ENCODE results near the gene PDE4D. TPM values are rescaled to one million over a fixed set of nuclear protein-coding genes. Genes with fewer than 3 reads are reported as not detected.
"Not testable (repeated sequence)": the region's sequence is repeated elsewhere in the genome, so short reads cannot be mapped to it uniquely, and the experiment has no call there.

PDE4D gene
- total RNA-seq, 2 donors from 2014 or later: 207 to 300 TPM

DNA sequence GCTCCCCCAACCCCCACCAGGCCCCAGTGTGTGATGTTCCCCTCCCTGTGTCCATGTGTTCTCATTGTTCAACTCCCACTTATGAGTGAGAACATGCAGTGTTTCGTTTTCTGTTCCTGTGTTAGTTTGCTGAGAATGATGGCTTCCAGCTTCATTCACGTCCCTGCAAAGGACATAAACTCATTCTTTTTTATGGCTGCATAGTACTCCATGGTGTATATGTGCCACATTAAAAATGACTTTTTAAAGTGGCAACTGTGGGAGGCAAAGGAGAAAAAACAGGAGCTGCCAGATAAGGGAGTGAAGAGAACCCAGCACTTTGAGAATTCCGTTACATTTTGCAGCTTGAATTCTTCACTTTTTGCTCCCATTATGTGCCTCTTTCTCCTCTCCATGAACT, 836.9 kb downstream of the PDE4D start:
- ATAC-seq; H3K36me3 Mint-ChIP-seq (ENCODE audit: low read depth); H3K27me3 Mint-ChIP-seq; H3K9me3 ChIP-seq (ENCODE audit: control insufficient read depth, low read length, poor library complexity, severe bottlenecking); H3K4me3 Mint-ChIP-seq; H3K27ac Mint-ChIP-seq; DNase-seq; H3K4me1 Mint-ChIP-seq: not testable (repeated sequence)

DNA sequence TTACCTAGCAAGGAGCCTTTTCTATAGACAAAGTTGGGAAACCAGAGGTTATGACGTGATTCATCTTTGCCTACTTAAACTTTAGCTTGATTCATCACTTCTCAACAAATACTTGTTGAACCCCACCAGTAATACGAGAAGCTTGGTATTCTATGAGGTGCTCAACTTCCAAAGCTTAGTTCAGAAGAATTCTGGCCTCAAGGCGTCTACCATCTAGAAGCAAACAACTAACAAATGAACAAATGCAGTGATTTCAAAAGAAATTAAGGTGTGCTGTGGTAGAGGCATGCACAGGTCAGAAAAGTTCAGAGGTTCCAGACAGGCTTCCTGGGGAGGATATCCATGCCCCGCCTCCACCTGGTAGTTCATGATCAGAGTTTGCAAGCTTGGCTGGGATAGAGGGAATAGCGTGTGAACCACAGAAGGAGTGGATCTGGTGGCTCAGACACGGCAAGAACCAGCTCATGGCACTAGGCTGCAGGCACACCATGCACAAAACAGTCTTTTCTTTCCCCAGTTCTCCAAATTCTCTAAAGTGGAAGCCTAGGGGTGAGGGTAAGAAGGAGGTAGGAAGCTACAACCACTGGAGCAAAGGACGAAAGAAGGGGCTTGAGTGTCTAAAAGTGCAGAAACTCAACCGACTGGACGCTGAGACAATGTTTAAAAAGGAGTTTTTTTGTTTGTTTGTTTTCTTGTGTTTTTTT, 837.6 kb downstream of the PDE4D start:
- no peaks in the 10 kb centered on the region for H3K36me3 Mint-ChIP-seq (ENCODE audit: low read depth)
- no peaks in the 10 kb centered on the region for H3K4me1 Mint-ChIP-seq
- no peak for DNase-seq
- no peak for ATAC-seq
- no peak overlapping the region for H3K4me3 Mint-ChIP-seq
- H3K9me3 ChIP-seq (ENCODE audit: control insufficient read depth, low read length, poor library complexity, severe bottlenecking): no peaks in the 10 kb centered on the region
- peak overlapping the region; percentile 4 for H3K27ac Mint-ChIP-seq
- H3K27me3 Mint-ChIP-seq: no peaks in the 10 kb centered on the region

DNA sequence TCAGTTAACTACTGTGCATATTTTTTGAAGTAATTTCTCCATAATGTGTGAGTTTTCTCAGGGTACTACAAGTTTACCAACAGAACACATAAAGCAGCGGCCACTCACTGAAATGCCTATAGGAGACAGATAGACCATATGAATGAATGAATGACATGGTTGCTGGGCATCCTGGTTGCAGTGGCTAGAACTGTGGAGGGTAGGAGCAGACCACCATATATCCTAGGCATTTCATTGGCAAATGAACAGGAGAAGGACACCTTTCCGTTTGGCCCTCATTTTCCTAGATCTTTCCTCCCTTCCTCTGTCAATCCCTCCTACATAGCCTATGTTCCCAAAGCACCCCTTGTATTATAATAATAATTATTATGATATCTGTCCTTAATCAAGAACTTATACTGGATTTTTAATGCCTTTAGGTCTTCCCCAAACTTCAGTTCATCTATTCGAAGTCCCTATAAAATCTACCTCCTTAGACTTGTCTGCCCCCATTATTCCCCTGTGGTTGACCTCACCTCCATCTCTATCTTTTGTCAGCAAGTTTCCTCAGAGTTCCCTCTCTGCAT, 838.5 kb downstream of the PDE4D start:
- Mint-ChIP-seq H3K4me1 (no peaks in the 10 kb centered on the region), H3K4me3 (no peak overlapping the region), H3K27ac (peak overlapping the region; percentile 4), H3K27me3 (no peaks in the 10 kb centered on the region), H3K36me3 (ENCODE audit: low read depth) (no peaks in the 10 kb centered on the region)
- DNase-seq: no peak
- no peaks in the 10 kb centered on the region for H3K9me3 ChIP-seq (ENCODE audit: control insufficient read depth, low read length, poor library complexity, severe bottlenecking)
- ATAC-seq: no peak

DNA sequence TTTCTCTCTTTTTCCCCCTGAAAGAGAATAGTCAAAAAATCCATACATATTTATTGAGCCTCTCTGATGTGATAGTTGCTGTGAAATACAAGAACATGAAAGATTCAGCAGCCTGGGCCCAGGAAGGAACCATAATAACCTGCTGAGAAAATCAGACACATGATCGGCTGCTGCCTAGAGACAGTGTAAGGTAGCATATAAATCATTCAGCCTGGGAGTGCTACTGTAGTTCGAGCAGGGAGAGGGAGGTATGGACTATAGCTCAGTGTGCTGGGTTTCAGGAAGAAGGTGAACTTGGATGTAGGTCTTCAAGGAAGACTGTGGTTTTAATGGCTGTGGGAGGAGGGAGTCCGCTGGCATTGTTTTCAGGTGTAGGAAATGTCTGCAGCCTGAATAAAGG, 841.6 kb downstream of the PDE4D start:
- H3K36me3 Mint-ChIP-seq (ENCODE audit: low read depth): no peaks in the 10 kb centered on the region
- H3K27ac Mint-ChIP-seq: no peak overlapping the region
- H3K27me3 Mint-ChIP-seq: no peaks in the 10 kb centered on the region
- no peak for DNase-seq
- H3K4me3 Mint-ChIP-seq: no peak overlapping the region
- ATAC-seq: no peak
- H3K9me3 ChIP-seq (ENCODE audit: control insufficient read depth, low read length, poor library complexity, severe bottlenecking): no peaks in the 10 kb centered on the region
- no peaks in the 10 kb centered on the region for H3K4me1 Mint-ChIP-seq

DNA sequence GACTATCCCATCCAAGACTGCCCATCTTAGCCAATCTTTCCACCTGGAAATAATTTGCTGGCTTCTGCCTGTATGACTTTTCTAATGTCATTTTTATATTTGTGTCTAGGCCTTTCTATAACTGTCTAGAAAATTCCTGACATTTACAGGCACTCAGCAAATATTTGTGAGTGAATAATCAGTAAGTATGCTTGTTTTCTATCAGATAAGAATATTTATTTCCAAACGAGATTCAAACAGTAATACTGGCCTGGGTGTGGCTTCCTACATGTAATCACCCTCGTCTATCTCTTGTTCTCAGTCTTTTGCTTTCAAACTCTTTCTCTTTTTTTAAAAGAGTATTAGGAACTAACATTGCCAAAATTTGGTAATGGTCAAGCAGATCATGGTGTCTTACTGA, 844.4 kb downstream of the PDE4D start:
- H3K9me3 ChIP-seq (ENCODE audit: control insufficient read depth, low read length, poor library complexity, severe bottlenecking): no peaks in the 10 kb centered on the region
- no peaks in the 10 kb centered on the region for H3K36me3 Mint-ChIP-seq (ENCODE audit: low read depth)
- no peaks in the 10 kb centered on the region for H3K27me3 Mint-ChIP-seq
- DNase-seq (no peak), ATAC-seq (no peak)
- H3K4me1 Mint-ChIP-seq: no peaks in the 10 kb centered on the region
- no peak overlapping the region for H3K4me3 Mint-ChIP-seq
- H3K27ac Mint-ChIP-seq: no peak overlapping the region

DNA sequence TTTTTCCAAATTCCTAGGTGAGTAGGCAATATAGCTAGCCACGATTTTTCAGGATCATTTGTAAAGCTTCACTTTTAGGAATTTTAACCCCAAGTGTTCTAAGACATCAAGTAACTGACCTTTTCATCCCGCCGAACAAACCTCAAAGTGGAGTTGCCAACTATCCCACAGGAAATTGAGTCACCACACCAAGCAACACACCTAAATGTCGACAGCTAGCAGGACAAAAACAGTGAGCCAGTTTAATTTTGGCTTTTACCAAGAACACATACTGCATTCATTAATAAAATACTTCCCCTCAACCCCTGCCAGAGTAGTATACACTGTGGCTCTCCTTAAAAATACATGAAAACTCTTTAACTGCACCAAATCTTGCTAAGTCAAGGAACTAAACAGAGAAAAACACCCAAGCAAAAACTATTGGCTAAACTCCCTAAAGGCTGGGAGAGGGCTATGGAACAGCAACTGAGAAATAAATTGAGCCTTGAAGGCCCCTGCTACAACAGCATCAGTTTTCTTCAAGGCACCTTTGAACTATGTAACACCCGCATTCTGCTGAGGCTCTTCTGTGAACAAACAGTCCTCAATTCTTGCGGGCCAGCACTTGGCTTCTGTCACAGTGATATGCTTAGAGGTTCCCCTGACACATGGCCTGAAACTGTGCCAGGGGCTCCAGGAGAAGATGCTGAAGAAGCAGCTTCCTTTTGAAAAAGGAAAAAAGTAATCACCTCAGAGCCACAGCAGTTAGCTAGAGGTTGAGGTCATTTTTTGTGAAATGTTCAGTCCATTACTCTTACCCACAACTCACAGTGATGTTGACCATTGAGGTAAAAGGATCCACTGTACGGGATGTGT, 851.1 kb downstream of the PDE4D start:
- Mint-ChIP-seq H3K27me3 (no peaks in the 10 kb centered on the region), H3K4me1 (peaks cover 27% of the 10 kb centered on the region), H3K36me3 (ENCODE audit: low read depth) (peaks cover 4% of the 10 kb centered on the region), H3K27ac (peak overlapping the region; percentile 95), H3K4me3 (no peak overlapping the region)
- H3K9me3 ChIP-seq (ENCODE audit: control insufficient read depth, low read length, poor library complexity, severe bottlenecking): no peaks in the 10 kb centered on the region
- ATAC-seq: no peak
- DNase-seq: no peak

DNA sequence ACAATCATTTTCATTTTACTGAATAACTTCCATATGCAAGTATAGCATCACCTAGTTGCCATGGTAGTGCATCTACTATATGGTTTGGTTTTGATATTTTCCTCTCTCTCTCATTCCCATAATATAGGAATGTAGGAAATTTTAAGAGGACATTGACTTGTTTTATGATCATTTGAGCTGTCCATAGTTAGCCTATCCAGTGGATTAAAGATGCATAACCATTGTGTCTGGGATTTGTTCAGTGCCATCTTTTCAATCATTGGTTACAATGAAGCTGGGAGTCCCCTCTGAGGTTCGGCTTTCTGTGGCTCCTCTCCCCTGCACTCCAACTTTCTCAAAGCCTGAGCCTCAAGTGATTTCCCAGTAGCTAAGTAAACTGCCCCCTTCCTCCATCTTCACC, 852.2 kb downstream of the PDE4D start:
- Mint-ChIP-seq H3K4me1 (peaks cover 28% of the 10 kb centered on the region), H3K27me3 (no peaks in the 10 kb centered on the region), H3K4me3 (no peak overlapping the region), H3K27ac (peak overlapping the region; percentile 95), H3K36me3 (ENCODE audit: low read depth) (peaks cover 4% of the 10 kb centered on the region)
- DNase-seq (no peak), ATAC-seq (no peak)
- no peaks in the 10 kb centered on the region for H3K9me3 ChIP-seq (ENCODE audit: control insufficient read depth, low read length, poor library complexity, severe bottlenecking)

DNA sequence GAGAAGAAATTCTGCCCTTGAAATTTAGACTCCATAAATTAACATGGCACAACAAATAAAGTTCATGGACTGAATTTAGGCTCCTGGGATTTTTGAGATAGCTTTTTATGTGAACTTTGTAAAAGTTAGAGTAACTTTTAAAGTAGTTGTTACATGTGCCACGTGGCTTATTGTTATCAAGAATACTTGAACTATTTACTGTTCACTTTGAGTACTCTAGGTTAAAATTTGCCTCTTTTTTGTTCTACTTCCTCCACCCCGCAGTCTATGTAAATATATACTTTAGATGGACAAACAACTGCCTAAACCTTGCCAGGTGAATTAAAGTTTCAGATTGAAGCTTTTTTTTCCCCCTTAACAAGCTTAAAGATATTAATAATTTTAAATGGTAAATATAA, 852.7 kb downstream of the PDE4D start:
- no peaks in the 10 kb centered on the region for H3K27me3 Mint-ChIP-seq
- DNase-seq: no peak
- peaks cover 31% of the 10 kb centered on the region for H3K4me1 Mint-ChIP-seq
- no peak for ATAC-seq
- H3K36me3 Mint-ChIP-seq (ENCODE audit: low read depth): peaks cover 4% of the 10 kb centered on the region
- H3K4me3 Mint-ChIP-seq: peak overlapping the region; percentile 96
- H3K9me3 ChIP-seq (ENCODE audit: control insufficient read depth, low read length, poor library complexity, severe bottlenecking): no peaks in the 10 kb centered on the region
- H3K27ac Mint-ChIP-seq: peak overlapping the region; percentile 95

DNA sequence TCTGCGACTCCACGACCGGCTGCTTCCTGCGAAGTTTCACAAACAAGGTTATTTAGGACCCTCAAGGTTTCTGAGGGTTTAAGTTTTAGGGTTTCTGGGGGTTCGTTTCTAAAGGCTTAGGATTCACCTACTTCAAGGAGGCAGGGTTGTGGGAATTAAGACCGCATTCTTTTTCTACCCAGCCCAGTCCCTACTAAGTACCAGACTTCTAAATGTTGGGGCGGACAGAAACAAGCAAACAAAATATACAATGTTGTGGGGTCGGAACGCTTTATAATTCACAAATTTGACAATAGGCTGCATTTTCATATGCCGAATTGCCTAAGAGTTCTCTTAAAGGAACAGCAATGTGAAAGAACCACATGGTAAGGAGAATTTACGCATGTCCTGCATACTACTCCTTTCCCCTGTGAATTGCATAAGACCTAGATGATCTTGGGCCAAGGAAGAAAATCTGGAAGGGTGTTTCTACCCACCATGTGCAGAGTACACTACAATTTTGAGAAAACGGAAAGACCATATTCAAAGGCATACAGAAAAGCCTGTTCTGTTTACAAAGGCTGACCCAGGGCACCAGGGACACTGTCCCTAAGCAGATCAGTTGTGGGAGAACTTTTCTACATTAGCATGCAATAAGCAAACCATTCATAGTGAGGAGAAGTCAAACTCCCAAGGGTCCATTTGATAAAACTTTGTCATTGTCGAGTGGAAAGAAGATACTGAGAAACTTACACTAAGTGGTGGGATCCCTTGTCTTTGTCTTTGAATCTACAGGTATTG, 853.3 kb downstream of the PDE4D start:
- Mint-ChIP-seq H3K27ac (peak overlapping the region; percentile 95), H3K4me1 (peaks cover 36% of the 10 kb centered on the region), H3K27me3 (no peaks in the 10 kb centered on the region), H3K36me3 (ENCODE audit: low read depth) (peaks cover 4% of the 10 kb centered on the region), H3K4me3 (peak overlapping the region; percentile 96)
- DNase-seq (no peak), ATAC-seq (no peak)
- H3K9me3 ChIP-seq (ENCODE audit: control insufficient read depth, low read length, poor library complexity, severe bottlenecking): no peaks in the 10 kb centered on the region

DNA sequence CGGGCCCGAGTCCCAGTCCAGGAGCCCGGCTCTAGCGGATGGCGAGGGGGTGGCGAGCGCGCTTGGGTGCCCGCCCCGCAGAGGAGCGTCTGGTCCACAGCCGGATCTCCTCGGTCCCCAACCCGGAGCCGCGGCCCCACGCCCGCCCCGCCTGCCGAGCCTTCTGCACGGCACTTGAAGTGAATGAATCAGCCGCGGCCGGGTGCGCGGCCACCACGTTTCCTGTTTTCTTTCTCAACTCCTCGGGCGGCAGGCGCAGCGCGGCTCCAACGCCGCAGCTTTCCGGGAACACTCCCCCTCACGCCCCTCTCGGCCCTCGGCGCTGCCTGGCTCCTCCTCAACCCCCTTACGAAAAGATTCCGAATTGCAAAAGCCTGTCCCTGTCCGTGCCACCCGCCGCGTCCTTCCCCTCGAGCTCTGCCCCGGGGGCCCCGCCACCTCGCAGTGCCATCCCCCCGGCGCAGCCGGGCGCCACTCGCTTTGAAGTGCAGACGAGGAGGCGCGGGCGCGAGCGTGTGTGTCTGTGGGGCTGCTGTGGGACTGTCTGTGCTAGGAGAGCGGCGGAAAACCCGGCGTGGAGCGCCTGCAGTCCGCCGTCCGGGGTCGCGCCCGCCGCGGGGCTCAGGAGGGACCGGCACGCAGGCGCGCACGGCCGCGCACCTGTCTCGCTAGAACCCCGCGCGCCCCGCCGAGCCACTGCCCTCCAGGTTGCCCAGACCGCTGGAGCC, 854.1 kb downstream of the PDE4D start:
- H3K36me3 Mint-ChIP-seq (ENCODE audit: low read depth): peaks cover 4% of the 10 kb centered on the region
- peak overlapping the region; percentile 95 for H3K27ac Mint-ChIP-seq
- no peaks in the 10 kb centered on the region for H3K9me3 ChIP-seq (ENCODE audit: control insufficient read depth, low read length, poor library complexity, severe bottlenecking)
- DNase-seq (peak; percentile 73 to 85 (median 82)), ATAC-seq (peak; percentile 82)
- peaks cover 39% of the 10 kb centered on the region for H3K4me1 Mint-ChIP-seq
- H3K4me3 Mint-ChIP-seq: peak overlapping the region; percentile 96
- H3K27me3 Mint-ChIP-seq: no peaks in the 10 kb centered on the region

DNA sequence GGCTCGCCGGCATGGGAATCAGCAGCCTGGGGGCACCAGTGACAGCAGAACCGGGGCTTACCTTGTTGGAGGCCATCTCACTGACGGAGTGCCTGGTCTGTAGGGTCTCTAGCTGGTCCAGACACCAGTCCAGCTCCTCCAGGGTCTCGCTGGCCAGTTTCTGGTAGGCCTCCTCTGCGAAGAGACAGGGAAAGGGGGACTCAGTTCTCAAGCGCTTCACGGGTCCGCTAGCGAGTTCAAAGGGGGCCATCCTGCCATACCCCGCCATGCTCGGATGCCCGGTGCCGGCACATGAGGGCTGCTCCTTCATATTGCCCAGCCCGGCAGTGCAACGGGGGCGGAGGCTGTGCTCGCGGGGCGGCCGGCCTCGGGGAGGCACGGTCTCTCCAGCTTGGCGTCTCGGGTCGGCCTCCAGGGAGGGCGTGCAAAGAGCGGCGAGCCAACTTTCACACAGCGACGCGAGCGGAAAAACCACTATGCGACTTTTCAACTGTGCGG, 854.7 kb downstream of the PDE4D start:
- H3K27ac Mint-ChIP-seq: peak overlapping the region; percentile 95
- no peaks in the 10 kb centered on the region for H3K27me3 Mint-ChIP-seq
- peaks cover 4% of the 10 kb centered on the region for H3K36me3 Mint-ChIP-seq (ENCODE audit: low read depth)
- peak in 1 of 3 donors; percentile 6 for DNase-seq
- H3K9me3 ChIP-seq (ENCODE audit: control insufficient read depth, low read length, poor library complexity, severe bottlenecking): no peaks in the 10 kb centered on the region
- peaks cover 42% of the 10 kb centered on the region for H3K4me1 Mint-ChIP-seq
- H3K4me3 Mint-ChIP-seq: peak overlapping the region; percentile 96
- no peak for ATAC-seq

DNA sequence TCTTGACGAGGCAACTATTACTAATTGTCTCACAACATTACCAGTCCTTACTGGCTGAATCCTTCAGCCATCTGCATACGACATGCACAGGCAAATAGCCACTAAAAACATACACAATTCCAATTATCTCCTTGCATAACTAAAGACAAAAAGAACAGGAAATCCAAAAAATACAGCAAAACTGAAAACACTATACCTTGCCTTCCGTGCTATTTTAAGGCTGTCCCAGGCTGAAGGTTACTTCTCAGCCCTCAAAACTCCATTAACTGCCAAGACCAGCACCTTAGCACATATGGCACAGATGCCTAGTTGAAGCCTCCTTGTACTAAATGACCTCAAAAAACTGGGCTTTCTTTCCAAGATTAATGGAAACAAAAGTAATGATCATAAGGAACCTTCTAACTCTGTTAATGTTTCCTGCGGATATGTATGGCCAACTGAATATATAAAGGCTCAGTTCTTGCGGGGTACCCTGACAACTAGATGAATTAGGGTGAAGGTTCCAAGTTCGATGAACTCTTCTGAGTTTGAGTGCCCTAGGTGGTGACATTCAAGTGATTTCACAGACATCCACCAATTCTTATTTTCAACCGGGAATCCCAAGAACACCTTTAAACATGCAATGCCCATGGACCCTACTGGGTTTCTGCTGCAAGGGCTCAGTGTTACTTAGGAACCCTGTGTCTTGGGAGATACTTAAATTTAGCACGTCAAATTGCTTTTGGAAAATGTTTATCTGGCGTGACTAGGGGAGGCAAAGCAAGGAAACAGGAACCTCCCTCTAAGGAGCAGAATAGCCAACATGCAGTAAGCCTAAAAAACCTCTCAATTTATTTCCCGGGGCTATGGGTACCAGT, 855.4 kb downstream of the PDE4D start:
- no peak for DNase-seq
- H3K4me3 Mint-ChIP-seq: peak overlapping the region; percentile 96
- H3K27me3 Mint-ChIP-seq: no peaks in the 10 kb centered on the region
- H3K4me1 Mint-ChIP-seq: peaks cover 44% of the 10 kb centered on the region
- ATAC-seq: no peak
- H3K27ac Mint-ChIP-seq: peak overlapping the region; percentile 95
- H3K9me3 ChIP-seq (ENCODE audit: control insufficient read depth, low read length, poor library complexity, severe bottlenecking): no peaks in the 10 kb centered on the region
- peaks cover 4% of the 10 kb centered on the region for H3K36me3 Mint-ChIP-seq (ENCODE audit: low read depth)
